Dermis blood vessel endothelial cell (primary cell): ENCODE data around the gene PIRT. TPM values are rescaled to one million over a fixed set of nuclear protein-coding genes. Genes with fewer than 3 reads are reported as not detected.
"Not testable (repeated sequence)": the region's sequence is repeated elsewhere in the genome, so short reads cannot be mapped to it uniquely, and the experiment has no call there.

Source experiments
- DNase-seq: peaks from one replicate; pipeline ENCODE4 v3.0.0; 2010
- total RNA-seq: library from RNA; depleted of rRNA; stranded (reverse); fragments of >200 nt; gene quantifications from 2 replicates; pipeline ENCODE4 v1.2.3, GENCODE V29; 2014

PIRT gene
- not detected in 2 replicates for total RNA-seq

DNA sequence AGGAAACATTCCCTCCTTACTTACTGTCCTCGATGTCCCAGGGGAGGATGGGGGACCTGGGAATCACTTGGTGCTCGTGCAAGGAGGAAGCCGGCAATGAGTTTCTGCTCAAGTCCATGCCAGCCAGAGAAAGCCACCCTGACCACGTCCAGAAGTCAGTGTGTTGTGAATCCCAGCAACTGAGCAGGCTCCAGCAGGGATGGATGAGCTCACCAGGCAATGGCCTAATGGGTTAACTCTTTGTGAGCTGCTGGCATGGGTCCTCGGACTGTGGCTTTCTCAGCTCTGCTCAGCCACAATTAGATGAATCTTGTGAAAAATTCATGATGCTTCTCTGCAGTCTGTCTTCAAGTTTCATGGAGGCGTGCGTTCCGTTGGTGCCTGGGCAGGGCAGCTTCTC is at the start of gene PIRT:
TSS of gene PIRT (minus strand) at position 167 of the 400 bp plus-strand sequence. CDS start 12,442 bp downstream, outside the sequence.
- DNase-seq: no peak

DNA sequence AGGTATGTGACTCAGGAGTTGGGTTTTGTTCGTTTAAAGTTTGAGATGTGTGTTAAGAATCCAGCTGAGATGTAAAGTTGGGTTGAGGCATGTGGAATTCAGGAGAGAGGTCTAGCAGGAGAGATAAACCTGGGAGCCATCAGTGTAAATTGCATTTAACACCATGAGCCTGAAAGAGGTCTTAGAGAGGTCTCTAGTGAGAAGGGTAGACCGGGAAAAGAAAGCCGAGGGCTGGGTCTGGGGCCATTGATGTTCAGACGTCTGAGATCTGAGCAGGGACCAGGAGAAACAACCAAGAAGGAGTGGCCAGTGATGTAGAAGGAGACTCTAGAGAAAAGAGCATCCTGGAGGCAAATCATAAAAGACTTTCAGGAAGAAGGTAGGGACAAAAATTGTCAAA is 44.1 kb upstream of the PIRT start:
- DNase-seq: no peak

DNA sequence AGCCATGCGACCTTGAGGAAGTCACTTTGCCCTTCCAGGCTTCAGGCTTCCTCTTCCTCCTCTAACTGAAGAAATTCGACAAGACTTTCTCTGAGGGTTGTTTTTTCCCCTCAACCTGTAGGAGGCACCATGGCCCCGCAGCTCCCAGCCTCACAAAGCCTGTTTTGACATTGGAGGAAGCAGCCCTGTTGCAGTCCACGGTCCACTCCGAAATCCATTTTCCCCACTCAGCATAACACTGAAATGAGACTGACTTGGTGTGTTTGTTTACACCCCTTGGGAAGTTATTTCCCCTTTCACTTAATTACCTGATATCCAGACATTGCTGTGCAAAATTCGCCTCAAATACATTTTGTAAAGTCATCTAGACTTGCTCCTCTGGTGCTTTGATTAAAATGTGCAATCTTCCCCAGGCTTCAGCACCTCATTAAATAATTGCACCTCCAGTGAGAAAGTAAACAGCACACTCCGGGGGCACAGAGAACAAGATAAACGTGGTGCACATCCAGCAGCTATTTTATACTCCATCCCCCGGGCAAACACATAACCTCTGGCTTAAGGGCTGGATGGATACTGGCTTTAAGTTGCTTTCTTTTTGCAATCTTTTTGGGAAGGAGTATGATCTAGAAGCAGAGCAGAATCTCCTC is 41.4 kb upstream of the PIRT start:
- DNase-seq: peak; percentile 33

DNA sequence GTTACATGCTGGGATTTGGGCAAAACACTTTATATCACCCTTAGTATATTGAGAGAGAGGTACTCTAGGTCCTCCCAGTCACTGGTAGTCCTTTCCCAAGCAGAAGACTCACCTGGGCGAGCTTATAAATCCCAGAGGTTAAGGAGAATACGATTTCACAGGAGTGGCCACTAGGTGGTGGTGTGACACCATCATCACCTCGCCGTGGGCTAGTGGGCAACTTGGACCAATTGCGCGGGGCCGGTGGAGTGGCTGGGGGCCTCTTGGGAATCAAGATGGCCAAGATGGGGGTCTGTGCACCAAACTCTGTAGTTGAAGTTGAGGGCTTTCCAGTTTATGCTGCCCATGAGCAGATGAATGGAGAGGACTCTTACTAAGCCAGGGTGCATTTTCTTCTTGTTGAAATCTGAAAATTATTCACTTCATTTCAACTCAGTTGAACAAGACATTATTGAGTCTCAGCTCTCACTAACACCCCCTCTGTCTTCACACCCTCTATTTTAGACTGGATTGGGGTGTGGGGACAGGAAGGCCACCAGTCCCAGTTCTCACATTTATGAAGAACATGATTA is 38.2 kb upstream of the PIRT start:
- DNase-seq: peak; percentile 70

DNA sequence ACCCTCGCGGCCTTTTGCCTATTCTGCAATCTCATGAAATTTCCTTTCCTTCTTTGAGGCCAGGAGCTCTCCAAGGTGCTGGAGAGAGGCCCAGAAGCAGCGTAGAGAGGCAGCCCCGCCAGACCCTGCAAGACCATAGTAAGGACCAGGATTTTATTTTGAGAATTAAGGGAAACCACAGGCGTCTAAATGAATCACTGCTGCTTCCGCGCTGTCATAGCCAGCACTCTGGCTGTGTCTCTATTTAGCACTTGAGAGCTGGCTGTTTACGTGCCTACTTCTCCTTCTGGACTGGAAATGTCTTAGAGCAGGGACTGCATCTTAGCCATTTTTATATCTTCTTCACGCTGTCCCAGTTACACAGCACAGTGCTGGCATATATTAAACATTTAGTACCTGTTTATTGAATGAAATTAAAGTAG is 37.6 kb upstream of the PIRT start:
- peak; percentile 10 for DNase-seq

DNA sequence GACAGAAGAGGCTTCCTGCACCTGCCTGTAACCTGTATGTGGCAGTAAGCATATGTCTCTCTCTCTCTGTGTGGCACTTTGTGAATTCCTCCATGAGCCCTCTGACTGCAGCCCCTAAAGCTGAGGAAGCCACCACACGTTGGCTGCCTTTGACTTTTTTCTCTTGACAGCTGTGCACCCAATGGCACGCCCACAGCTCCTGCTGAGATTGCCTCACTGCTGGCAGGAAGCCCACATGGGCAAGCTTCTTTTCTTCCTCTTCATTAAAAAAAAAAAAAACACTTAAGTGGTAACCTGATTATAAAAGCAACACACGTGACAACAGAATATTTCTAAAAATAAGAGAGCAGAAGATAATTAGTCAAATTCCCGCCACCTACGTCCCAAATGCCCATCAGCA is 34.0 kb upstream of the PIRT start:
- no peak for DNase-seq

DNA sequence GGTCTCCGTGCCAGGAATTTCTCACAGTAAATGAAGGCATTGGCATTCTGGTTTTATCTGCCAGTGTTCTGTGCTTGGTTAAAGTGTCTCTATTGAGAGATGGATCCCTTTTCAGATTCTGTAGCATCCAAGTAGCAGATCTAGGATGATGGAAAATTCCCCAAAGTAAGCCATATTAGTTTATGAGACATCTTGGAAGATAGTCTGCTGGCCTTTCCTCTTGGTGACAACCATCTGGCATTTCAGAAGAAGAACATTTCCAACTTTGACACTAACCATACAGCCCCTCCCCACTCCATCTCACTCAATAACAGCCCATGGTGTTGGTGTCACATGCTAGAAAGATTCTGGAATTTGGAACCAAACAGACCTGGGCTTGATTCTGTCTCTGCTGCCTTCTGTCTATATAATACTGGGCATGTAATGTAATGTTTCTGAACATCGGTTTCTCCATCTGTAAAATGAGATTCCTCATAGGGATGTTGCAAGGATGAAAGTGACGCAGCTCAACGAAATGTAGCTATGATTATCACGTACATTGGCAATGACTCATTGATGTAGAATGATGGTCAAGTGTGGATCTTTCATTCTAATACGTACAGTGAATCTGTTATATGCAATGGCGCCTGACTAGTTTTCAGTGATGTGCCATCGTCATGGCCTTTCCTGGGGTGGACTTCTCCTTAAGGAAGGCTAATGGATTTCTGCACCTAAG is 32.6 kb upstream of the PIRT start:
- no peak for DNase-seq

DNA sequence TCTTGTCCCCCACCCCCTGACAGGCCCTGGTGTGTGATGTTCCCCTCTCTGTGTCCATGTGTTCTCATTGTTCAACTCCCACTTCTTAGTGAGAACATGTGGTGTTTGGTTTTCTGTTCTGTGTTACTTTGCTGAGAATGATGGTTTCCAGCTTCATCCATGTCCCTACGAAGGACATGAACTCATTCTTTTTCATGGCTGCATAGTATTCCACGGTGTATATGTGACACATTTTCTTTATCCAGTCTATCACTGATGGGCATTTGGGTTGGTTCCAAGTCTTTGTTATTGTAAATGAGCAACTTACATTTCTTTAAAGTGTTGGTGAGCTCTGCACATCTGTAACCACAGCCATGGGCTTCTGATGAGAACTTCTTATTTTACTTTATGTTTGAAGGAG is 30.9 kb upstream of the PIRT start:
- not testable (repeated sequence) for DNase-seq

DNA sequence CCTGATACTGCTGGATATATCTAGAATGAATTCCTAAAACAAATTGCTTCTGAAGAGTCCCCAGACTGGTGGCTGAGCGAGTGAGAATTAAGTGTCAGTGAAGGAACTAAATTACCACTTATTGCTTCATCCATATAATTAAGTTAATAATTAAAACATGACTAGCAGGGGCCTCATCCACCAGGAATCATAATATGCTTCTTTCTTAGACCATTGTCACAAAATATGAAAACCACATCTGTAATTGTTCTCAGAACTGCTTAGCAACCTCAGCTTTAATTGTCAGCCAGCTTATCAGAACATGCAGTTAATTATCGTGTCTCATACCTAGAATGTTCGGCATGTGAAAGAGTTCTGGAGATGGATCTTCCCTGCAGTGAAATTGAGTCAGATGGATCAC is 21.2 kb upstream of the PIRT start:
- DNase-seq: no peak

DNA sequence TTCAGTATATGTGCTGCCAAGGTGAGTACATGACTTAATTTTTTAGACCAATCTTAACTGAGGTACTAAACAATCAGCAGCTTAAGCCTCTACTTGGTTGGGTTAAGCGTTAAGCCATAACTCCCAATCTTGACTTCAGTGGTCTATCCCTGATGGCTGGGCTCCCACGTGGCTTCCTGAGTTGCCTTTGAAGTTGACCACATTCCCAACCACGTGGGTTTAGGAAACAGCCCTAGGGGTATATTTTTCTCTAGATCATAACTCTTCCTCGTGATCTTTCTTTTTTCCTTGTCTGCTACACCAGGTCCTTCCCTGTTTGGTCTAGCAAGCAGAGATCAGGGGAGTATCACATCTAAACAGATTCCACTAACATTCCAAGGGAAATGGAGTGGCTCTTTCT is 20.1 kb upstream of the PIRT start:
- no peak for DNase-seq

DNA sequence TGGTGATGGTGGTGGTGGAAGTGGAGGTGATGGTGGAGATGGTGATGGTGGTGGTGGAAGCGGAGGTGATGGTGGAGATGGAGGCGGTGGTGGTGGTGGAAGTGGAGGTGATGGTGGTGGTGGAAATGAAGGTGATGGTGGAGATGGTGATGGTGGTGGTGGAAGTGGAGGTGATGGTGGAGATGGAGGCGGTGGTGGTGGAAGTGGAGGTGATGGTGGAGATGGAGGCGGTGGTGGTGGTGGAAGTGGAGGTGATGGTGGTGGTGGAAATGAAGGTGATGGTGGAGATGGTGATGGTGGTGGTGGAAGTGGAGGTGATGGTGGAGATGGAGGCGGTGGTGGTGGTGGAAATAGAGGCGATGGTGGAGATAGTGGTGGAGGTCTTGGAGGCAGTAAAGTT is 8.7 kb upstream of the PIRT start:
- DNase-seq: not testable (repeated sequence)

DNA sequence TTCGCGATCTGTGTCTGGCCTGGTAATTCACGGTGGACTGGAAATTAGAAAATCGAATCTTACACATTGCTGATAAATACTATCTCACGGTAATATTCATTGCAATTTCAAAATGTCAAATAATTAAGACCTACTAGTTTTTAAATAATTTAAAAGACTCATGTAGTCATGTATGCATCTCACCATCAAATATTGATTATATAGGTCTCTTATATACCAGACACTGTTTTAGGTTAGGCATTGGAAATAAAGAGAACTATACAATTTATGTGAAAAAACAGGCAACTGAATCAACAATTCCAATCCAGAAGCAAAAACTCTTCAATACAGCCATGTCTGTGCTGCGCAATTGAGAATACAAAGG is 7.5 kb upstream of the PIRT start:
- no peak for DNase-seq

DNA sequence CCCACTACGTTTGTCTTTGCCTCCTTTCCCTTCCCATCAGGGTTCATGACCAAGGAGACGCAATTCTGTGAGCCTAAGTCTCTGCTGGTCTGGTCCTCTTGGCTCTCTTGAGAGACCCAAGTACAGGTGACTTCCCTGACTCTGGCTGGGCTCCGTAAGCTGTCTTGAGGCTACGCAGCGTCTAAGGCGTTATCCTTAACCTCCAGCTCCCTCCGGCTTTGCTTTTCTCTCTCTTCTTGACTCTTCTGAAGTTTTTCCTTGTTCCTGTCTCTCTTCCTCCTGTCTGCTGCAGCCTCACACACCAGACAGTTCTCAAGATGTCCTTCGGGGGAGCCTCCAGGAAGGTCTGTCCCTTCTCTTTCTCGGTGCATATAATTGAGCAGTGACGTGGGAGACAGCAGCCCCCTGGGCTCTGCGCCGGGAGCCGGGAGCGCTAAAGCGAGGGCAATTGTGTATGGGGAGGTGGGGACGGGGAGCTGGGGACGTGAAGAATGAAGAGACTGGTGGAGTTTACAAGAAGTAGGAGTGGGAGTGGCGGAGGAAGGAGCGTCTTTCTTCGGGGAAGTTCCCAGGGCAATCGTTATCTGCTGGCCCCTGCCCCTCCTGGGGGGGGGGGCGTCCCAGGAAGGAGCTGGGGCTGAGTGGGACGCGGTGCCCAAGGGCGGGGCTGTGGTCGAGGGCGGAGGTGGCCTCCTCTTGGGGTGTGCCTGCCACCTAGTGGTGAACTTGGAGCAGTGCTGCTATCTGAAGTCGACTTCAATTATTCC is 6.9 kb upstream of the PIRT start:
- DNase-seq: peak; percentile 74

DNA sequence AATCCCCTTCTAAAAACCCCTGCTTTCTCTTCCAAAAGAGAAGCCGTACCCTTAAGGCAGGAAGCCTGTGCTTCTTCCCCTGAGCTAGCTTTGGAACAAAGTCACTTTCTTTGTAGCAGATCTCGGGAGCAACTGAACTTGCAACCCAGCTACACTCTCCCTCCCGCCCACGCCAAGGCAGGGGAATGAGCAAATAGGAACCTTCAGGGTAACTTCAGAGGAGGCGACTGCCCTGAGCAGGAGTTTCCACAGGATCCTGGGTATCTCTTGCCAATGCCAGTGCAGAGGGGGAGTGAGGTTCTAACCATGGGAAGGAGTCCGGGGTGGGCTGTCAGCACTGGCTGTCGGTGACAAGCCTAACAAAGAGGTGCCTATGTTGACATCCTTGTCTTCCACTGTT is 5.9 kb upstream of the PIRT start:
- no peak for DNase-seq

DNA sequence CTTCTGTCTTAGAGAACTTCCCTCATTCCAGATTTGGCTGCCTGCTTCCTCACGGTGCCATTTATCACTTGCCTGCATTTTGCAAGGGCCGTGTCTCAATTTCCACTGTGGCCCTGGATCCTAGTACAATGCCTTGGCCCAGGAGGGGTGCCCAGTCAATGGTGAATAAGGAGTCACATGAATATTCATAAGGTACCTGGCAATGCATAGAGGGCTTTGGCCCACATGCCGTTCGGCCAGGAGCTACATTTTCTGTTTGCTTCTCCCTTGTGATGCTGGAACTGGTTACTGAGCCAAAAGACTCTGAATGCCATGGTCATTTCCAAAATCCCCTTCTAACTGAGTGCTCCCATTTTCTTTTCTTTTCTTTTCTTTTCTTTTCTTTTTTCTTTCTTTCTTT is 4.8 kb upstream of the PIRT start:
- no peak for DNase-seq

DNA sequence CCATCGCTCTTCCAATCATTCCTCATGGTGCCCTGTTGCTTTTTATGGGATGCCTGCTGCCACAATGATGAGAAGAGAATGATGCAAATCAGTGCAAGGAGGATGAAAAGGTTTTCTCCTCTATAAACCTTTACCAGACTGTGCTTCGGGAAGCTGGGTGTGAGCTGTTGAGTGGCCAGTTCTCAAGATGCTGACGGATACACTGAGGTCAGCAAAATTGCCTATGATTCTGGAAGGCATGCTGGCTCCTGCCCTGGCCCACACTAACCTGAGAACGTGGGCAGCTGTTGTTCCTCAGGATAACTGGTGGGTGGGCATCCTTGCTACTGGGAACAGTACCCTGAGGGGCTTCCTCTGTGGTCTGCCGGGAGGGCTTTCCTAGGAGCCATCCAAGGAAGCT is 795 bp upstream of the PIRT start:
- DNase-seq: no peak

DNA sequence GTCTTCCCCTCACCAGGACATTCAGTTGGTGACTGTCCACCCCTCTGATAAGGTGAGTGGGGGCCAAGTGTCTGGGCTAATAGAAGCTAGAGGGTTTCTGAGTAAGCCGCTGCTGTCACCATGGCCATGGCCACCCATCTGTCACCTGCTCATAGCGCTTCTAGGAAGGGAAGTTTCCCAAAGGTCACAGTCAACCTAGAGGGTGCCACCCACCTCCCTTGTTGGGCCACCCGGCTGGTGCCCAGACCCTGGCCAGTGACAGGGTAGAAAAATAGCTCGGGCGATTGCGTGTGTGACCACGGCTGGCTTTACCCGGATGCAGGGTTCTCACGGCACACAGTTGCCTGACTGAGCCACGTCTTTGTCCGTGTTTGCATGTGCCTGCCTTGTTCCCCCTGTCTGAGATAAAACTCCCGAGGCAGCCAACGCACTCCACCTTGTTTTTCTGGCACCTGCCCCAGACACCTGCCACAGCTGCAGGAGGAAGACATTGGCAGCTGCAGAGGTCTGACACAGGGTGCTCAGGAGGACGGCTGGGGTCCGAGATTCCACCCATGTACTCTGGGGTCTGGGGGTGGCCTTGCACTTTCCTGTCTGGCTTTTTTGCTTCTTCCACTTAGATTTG is 809 bp downstream of the PIRT start:
- no peak for DNase-seq

DNA sequence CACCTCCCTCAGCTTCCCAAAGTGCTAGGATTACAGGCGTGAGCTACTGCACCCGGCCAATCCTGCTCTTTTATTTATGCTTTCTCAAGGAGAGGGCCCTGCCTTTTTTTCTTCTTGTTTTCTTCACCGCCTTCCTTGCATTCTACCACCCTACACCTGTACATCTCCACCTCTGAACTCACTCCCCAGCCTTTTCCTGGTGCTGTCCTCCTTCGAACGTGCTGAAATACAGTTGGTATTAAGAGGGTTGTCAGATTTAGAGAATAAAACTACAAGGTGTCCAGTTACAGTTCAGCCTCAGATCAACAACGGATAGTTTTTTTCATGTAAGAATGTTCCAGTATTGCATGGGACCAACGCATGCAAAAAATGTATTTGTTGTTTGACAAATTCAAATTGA is 1.7 kb downstream of the PIRT start:
- DNase-seq: no peak

DNA sequence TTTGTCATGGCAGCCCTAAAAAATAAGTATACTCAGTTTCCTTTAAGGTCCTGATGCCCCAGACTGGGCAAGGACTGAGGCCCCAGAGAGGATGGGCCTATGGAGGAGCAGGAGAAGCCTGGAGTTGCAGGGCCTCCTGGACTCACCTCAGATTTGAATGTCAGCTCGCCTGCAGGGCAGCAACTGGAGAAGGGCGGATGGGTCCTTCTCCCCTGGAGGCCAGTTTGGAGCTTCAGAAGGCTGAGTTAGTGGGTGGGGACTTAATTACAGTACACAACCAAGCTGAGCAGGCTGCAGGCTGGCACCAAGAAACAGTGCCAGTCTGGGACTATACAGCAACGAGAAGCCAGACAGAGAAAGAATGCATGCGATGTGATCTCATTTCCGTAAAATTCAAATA is 6.2 kb downstream of the PIRT start:
- DNase-seq: no peak

DNA sequence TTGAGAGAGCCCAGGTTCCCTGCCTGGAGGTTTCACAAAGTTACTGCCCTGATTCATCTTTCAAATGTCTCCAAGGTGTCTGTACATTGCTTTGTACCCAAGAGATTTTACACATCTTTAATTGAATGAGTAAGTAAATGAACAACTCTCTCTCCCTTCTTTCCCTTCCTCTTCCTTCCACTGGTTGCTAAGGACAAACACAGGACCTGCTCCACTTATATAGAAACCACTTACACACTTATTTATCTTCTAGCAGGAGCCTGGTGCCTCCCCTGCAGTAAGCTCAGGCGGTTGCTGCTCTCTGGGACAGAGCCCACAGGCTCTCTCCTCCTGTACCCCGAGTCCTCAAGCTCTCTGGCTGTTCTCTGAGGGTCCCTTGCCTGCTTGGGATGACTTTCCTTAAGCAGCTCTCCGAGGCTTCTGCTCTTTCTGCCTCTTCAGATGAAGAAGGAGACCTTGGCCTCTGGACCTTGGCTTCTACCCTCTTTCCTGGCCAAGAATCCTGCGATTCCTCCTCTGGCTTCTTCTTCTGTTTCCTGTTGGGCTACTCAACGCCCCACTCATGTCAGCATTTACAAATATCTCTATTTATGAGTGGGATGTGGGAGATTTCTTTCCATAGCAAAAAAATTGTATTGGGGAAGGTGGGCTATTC is 9.9 kb downstream of the PIRT start:
- DNase-seq: no peak

DNA sequence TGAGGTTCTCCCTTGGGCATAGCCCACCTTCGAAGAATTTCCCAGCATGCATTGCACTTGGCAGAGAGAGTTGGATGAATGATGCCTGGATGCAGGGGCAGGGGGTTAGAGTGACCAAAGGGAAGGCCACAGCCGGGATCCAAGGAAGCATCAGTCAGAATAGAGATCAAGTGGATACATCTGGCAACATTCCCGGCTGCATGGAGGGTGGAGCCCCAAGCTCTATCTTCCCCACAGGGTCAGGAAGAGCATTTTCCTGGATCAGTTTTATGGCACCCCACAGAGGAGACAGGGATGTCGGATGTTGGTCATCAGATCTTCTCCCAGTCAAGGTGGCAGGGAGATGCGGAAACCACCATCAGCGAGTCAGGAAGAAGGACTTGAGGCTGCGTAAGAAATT is 13.0 kb downstream of the PIRT start:
- DNase-seq: no peak

DNA sequence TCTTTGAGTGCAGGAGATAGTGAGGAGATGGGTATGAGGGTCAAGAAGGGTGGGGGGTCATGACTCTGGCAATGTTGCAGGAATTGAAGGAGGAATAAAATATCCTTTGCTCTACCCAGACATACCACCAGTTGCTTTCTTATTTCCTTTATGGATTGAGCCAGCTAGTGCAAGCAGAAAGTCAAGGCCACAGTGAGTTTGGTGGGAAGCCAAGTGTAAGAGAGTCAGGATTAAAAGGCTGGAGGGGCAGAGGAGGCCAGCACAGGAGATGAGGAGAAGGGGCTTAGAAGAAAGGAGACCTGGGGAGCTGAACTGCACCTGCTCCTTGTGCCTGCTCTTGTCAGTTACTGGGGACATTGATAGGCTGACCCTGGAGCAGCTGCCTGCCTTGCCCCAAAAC is 16.1 kb downstream of the PIRT start:
- no peak for DNase-seq

DNA sequence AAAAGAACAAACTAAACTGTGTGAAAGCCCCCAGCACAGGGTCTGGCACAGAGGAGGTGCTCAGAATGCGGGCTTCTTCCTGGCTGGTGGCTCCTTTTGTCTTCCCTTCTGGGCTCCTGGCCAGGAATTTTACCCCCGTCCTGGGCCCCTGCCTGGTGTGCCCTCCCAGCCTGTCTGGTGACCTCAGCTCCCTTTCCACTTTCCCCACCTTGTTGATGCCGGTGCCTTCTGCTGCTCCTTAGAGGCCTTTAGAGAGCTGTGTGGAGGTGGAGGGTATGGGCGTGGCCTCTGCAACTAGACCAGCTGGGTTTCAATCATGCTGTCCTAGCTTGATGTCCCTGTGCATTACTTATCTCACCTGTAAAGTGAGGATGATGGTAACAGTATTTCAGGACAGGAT is 16.8 kb downstream of the PIRT start:
- no peak for DNase-seq
